ENCODE measurements around the gene TTC34.

TTC34 gene

DNA sequence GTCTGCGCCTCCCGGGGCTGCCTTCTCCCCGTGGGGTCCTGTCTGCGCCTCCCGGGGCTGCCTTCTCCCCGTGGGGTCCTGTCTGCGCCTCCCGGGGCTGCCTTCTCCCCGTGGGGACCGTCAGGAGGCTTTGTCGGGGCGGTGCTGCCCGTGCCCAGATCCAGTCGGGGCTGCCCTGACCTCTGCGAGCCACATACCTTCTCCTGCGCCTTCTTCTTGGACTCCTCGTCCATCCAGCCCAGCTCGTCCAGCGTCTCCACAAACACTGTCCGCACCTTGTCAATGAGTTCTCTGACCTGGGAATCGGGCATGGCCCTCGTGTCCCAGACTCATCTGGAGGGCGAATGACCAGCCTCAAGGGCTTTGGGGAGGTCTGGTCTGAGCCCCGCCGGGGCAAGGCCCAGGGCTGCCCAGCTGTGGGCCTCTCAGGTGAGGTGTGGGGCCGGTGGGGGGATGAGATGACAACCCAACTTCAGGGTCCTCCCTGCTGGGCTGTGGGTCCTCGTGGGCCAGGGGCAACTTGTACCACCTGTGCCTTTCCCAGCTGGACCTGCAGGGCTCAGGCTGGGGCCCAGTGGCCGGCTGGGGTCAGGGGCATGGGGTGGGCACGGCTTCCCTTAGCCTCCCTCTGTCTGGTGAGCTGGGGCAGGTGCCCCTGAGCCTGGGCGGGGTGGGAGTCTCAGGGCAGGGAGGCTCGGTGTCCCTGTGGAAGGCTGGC is 205.5 kb downstream of the TTC34 start:
- no peak overlapping the region for H3K4me3 ChIP-seq (ENCODE audit: low read depth, low read length, poor library complexity, severe bottlenecking)
- no peak overlapping the region for H3K9ac ChIP-seq (ENCODE audit: low read length)
- H2AFZ ChIP-seq (ENCODE audit: low read length) = no peak overlapping the region
- H3K79me2 ChIP-seq (ENCODE audit: insufficient read depth, low read length) = no peaks in the 10 kb centered on the region
- H3K9me3 ChIP-seq (ENCODE audit: low read length) = no peaks in the 10 kb centered on the region
- H3K4me2 ChIP-seq (ENCODE audit: low read length) = no peak overlapping the region
- H3K4me1 ChIP-seq (ENCODE audit: insufficient read depth, low read length, severe bottlenecking) = no peaks in the 10 kb centered on the region
- no peak overlapping the region for H3K27ac ChIP-seq (ENCODE audit: low read depth, low read length, poor library complexity, severe bottlenecking)
- H3F3A ChIP-seq (ENCODE audit: insufficient read depth, low read length) = no peaks in the 10 kb centered on the region
- TF ChIP-seq, protein P1, sequence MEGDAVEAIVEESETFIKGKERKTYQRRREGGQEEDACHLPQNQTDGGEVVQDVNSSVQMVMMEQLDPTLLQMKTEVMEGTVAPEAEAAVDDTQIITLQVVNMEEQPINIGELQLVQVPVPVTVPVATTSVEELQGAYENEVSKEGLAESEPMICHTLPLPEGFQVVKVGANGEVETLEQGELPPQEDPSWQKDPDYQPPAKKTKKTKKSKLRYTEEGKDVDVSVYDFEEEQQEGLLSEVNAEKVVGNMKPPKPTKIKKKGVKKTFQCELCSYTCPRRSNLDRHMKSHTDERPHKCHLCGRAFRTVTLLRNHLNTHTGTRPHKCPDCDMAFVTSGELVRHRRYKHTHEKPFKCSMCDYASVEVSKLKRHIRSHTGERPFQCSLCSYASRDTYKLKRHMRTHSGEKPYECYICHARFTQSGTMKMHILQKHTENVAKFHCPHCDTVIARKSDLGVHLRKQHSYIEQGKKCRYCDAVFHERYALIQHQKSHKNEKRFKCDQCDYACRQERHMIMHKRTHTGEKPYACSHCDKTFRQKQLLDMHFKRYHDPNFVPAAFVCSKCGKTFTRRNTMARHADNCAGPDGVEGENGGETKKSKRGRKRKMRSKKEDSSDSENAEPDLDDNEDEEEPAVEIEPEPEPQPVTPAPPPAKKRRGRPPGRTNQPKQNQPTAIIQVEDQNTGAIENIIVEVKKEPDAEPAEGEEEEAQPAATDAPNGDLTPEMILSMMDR (IDR thresholded peaks at IDR 0.05; ENCODE audit: low read length) = no peak
- TF ChIP-seq EZH2 (IDR thresholded peaks at IDR 0.05; ENCODE audit: borderline replicate concordance, low read length) = no peak
- no peaks in the 10 kb centered on the region; the same call in 1 of the 2 replicates for H3K27me3 ChIP-seq (ENCODE audit: insufficient read depth, low read length)
- no peaks in the 10 kb centered on the region for H3K36me3 ChIP-seq (ENCODE audit: insufficient read depth, low read length)
- H4K20me1 ChIP-seq (ENCODE audit: insufficient read depth, low read length) = no peaks in the 10 kb centered on the region
- no peaks in the 10 kb centered on the region for H3K9me2 ChIP-seq (ENCODE audit: low read depth, low read length)

DNA sequence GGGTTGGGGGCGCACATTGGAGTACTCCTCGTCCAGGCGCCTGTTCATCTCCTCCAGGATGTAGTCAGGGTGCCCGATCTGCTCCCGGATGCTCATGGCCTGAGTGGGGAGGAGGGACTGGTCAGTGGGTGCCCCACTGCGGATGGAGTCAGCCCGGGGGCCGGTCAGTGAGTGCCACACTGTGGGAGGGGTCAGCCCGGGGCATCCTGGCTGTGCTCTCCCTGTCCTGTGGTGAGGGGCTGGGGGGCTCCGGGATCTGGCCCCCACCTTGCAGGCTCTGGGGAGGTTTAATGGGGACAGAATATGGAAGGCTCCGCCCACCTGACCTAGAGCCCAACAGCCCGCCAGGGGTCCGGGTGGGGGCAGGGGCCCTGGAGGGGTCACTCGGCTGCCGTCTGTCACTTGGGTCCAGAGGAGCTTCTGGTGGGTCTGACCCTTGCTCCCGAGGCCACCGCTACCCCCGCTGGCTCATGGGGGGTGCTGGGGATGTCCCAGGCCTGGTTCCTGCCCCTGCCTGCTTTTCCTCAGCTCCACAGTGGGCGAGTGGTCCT is 206.2 kb downstream of the TTC34 start:
- H3K4me1 ChIP-seq (ENCODE audit: insufficient read depth, low read length, severe bottlenecking) = no peaks in the 10 kb centered on the region
- no peaks in the 10 kb centered on the region for H3K9me2 ChIP-seq (ENCODE audit: low read depth, low read length)
- H4K20me1 ChIP-seq (ENCODE audit: insufficient read depth, low read length) = no peaks in the 10 kb centered on the region
- no peaks in the 10 kb centered on the region; the same call in 1 of the 2 replicates for H3K27me3 ChIP-seq (ENCODE audit: insufficient read depth, low read length)
- H2AFZ ChIP-seq (ENCODE audit: low read length) = no peak overlapping the region
- H3K36me3 ChIP-seq (ENCODE audit: insufficient read depth, low read length) = no peaks in the 10 kb centered on the region
- no peak for TF ChIP-seq EZH2 (IDR thresholded peaks at IDR 0.05; ENCODE audit: borderline replicate concordance, low read length)
- TF ChIP-seq, protein P1 (IDR thresholded peaks at IDR 0.05; ENCODE audit: low read length) = no peak
- no peaks in the 10 kb centered on the region for H3K9me3 ChIP-seq (ENCODE audit: low read length)
- H3K9ac ChIP-seq (ENCODE audit: low read length) = no peak overlapping the region
- H3F3A ChIP-seq (ENCODE audit: insufficient read depth, low read length) = no peaks in the 10 kb centered on the region
- H3K4me3 ChIP-seq (ENCODE audit: low read depth, low read length, poor library complexity, severe bottlenecking) = no peak overlapping the region
- H3K4me2 ChIP-seq (ENCODE audit: low read length) = no peak overlapping the region
- H3K27ac ChIP-seq (ENCODE audit: low read depth, low read length, poor library complexity, severe bottlenecking) = no peak overlapping the region
- no peaks in the 10 kb centered on the region for H3K79me2 ChIP-seq (ENCODE audit: insufficient read depth, low read length)

- Histone ChIP-seq H3K4me2 (ENCODE audit: low read length) (no peak overlapping the region), H3K36me3 (ENCODE audit: insufficient read depth, low read length) (no peaks in the 10 kb centered on the region), H4K20me1 (ENCODE audit: insufficient read depth, low read length) (no peaks in the 10 kb centered on the region), H3K79me2 (ENCODE audit: insufficient read depth, low read length) (no peaks in the 10 kb centered on the region), H2AFZ (ENCODE audit: low read length) (no peak overlapping the region), H3F3A (ENCODE audit: insufficient read depth, low read length) (no peaks in the 10 kb centered on the region), H3K4me3 (ENCODE audit: low read depth, low read length, poor library complexity, severe bottlenecking) (no peak overlapping the region), H3K9me3 (ENCODE audit: low read length) (no peaks in the 10 kb centered on the region), H3K9me2 (ENCODE audit: low read depth, low read length) (no peaks in the 10 kb centered on the region), H3K27ac (ENCODE audit: low read depth, low read length, poor library complexity, severe bottlenecking) (no peak overlapping the region), H3K9ac (ENCODE audit: low read length) (no peak overlapping the region), H3K4me1 (ENCODE audit: insufficient read depth, low read length, severe bottlenecking) (no peaks in the 10 kb centered on the region), H3K27me3 (ENCODE audit: insufficient read depth, low read length) (no peaks in the 10 kb centered on the region; the same call in 1 of the 2 replicates)
- TF ChIP-seq EZH2 (IDR thresholded peaks at IDR 0.05; ENCODE audit: borderline replicate concordance, low read length) = no peak
- TF ChIP-seq, protein P1 (IDR thresholded peaks at IDR 0.05; ENCODE audit: low read length) = no peak
Observed at GRCh38 chr1:2594641-2595131, 206.8 kb downstream of the TTC34 start.
